Stimulated activated CD4-positive, alpha-beta T cell treated with anti-CD3 and anti-CD28 coated beads, TNF-alpha, amount 100 ng/mL, for 24 hours (primary cell): ENCODE measurements around the gene PSMB5.
A peak's percentile ranks its signal among the peaks of the same experiment; 100 is the strongest.
"Not testable (repeated sequence)": the region's sequence is repeated elsewhere in the genome, so short reads cannot be mapped to it uniquely, and the experiment has no call there.

Experiments
- DNase-seq, 3 experiments: peaks; one replicate each; pipeline ENCODE4 v3.0.0-alpha.2; 2020; ENCODE audit warnings: low read depth in 3 of 3

Gene PSMB5

DNA sequence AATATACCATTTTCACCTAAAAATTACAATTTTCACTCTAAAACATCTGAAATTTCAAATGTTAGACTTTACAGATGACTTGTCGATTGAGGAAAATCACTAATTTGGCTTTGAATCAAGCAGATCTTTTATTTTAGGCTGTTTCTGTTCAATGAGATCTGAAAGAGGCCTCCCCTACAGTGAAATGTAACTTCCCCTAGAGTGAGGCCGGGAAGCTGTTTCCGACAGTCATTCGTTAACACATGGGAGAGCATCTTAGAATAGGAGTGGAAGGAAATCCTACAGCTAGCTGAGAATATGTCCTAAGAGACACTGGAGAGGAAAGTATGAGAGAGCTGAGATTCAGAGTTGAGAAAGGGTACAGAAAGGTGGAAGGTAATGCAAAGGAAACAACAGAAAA is 19.1 kb downstream of the PSMB5 start:
- no peak for DNase-seq

DNA sequence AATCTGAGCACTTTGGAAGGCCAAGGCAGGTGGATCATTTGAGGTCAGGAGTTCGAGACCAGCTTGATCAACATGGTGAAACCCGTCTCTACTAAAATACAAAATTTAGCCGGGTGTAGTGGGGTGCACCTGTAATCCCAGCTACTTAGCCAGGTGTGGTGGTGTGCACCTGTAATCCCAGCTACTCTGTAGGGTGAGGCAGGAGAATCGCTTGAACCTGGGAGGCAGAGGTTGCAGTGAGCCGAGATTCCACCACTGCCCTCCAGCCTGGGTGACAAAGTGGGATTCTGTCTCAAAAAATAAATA is 21.0 kb downstream of the PSMB5 start:
- DNase-seq, result not testable (repeated sequence)

GRCh38 chr14:23013054-23013748 is 21.5 kb downstream of the PSMB5 start:
- no peak for DNase-seq

DNA sequence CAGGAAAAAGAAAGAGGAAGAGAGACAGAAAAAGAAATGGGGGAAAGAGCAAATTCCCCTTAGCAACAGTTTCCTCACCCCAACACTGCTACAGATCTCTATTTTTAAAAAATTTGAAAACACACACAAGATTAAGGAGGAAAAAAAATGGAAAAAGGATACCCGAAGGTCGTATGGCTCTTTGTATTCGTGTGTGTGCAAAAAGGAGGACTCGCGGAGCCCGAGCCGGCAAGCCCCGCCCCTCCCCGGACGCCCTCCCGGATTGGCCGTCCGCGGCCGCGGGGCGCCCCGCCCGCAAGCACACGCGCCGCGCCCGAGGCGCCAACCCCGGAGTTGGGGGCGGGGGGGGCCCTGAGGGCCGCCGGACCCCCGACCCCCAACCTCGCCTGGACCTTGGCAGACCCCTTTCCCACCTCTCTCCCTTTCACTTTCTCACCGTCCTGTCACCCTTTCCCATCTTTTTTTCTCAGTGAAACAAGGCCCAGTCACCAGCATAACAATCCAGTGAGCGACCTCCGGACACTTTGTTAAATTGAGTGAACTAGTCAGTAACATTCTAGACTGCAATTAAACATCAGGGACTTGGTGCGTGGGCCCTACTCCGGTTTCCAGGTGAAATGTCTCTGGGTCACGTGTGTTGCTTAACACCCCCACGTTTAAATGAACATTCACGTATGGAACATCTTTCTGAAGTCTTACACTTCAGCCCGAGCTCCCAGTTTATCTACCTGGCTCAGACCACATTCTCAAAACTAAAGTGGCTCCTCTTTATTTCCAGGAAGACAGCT is 24.6 kb downstream of the PSMB5 start, which contains the start of gene C14orf93:
C14orf93 (minus strand) TSS at position 205 of the 788 bp plus-strand sequence. CDS start 11,120 bp downstream, outside the sequence.
- DNase-seq, result peak; percentile 61 to 83 (median 64)

DNA sequence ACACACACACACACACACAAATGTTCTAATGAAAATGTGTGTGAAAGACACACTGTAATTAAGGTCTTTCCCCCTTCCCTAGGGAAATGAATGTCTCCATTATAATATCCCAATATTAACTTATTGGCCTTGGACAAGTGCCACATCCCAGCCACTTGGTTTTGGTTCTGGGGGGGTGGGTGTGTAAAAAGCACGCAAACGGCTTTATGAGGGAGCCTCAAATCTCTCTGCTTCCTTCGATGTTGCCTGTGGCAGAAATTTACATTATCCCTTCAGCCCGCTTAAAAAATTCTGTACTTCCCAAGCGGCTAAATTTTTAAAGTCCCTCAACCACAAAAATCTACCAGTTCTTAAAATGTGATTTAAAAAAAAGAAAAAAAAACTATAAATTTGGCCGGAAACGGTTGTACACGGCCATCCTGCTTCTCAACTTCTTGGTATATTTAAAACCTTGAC is 25.2 kb downstream of the PSMB5 start:
- DNase-seq, result no peak

- DNase-seq, result no peak
Observed at GRCh38 chr14:23008831-23009230, 25.9 kb downstream of the PSMB5 start.

DNA sequence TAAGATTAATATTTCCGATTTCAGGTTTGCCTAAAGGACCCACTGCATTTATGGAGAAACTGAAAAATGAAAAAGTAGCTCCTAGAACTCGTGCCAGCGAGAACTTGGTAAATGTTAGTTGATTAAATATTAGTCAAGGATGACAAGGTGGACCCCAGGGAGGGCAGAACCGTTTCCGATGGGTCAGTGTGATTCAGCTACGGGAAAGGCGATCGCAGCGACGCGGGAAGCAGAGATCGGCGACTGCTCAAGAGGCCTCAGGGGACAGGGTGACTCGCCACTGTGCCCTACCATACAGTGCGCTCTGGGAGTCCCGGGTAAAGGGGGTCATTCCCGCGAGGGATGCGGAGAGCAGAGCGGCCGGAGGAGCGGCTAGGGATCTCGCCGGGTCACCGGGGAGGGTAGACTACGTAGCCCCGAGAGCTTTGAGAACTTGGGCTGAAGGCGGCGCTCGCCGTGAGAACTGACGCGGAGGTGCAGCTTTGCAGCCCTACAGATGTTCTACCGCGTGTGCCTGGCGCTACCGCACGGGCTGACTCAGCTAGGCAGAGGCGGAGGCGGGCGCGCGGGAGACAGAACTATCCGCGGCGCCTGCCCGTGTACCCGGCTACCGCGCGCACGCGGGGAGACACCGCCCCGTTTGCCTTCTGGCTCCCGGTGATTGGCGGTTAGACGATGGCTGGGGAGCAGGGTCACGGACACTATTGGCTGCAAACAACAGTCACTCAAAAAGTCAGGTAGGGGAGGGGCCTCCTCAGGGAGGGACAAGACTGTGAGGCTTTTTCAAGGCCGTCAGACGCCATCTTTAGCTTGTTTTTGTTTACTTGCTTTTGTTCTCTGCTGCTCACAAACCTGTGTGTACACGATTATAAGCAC is 27.9 kb downstream of the PSMB5 start:
- peak; percentile 92 to 96 (median 95) for DNase-seq

- no peak for DNase-seq
Observed at GRCh38 chr14:23006188-23006534, 28.5 kb downstream of the PSMB5 start.

DNA sequence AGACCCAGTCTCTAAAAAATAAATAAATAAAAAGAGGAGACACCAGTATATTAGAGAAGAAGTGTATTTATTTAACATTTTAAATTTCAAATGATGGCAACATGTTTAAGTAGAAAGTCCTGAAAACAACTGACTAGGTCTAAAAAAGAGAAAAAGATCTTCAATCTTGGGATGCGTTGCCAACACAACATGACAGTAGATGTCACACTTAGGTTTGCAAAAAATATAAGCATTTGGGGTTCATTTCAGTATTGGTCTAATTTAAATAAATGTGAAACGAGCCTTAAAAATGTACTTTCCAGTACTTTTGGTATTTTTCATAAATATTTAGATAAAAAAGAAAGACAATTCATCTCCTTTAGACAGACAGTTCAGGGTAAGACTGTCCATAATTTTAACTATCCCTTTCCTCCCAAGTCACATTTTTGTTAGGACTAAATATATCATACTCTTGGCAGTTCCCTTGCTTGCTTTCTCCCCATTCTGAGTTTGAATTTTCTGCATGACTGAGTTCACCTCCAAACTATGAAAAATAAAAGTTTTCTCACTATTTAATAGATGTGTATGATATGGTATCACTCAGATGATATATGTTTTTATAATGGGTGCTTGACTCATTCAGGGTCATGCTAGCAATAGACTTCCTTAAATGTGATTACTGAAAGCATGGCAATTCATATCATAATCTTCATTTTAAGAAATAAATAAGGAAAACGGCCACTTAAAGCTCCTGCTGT is 29.1 kb downstream of the PSMB5 start:
- no peak for DNase-seq

DNA sequence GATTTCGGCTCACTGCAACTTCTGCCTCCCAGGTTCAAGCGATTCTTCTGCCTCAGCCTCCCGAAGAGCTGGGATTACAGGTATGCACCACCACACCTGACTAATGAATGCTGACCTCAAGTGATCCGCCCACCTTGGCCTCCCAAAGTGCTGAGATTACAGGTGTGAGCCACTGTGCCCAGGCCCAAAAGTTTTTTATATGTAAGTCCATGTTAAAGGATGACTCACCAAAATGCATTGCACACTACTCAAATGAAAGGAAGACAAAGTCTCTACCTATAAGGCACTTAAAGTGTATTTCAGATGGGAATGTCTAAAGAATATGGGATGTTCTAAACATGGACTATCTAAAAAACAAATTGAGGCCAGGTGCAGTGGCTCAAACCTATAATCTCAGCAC is 30.4 kb downstream of the PSMB5 start:
- not testable (repeated sequence) for DNase-seq

DNA sequence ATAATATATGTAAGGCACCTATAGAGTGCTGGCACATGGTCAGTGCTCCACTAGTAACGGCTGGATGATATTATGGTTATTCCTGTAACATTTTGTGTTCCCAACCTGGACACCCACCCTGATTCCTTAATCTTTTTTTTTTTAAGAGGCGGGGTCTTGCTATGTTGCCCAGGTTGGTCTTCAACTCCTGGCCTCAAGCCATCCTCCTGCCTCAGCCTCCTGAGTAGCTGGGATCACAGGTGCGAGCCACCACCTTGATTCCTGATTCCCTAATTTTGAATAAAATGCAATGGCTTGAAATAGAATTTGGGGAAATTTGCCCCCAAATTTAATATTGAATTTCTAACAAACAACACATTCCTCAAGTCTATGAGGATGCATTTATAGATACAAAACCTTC is 32.1 kb downstream of the PSMB5 start:
- DNase-seq, result no peak

DNA sequence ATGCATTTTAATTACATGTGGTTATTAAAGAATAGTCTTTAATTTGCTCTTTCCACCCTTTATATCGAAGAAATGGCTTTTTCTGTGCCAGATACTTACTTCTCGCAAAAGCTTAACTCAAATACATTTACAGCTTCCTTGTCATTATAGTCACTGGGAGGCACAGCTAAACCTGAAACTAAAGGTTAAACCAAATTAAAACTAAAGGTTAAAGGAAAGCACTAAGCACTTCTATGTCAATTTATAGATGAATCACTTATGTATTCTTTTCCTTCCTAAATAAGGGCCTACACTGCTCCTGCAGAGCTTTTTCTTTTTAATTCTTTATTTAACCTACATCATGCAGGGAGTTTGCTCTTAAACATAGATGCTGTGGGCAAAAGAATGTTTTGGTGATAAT is 33.8 kb downstream of the PSMB5 start:
- DNase-seq, result no peak

DNA sequence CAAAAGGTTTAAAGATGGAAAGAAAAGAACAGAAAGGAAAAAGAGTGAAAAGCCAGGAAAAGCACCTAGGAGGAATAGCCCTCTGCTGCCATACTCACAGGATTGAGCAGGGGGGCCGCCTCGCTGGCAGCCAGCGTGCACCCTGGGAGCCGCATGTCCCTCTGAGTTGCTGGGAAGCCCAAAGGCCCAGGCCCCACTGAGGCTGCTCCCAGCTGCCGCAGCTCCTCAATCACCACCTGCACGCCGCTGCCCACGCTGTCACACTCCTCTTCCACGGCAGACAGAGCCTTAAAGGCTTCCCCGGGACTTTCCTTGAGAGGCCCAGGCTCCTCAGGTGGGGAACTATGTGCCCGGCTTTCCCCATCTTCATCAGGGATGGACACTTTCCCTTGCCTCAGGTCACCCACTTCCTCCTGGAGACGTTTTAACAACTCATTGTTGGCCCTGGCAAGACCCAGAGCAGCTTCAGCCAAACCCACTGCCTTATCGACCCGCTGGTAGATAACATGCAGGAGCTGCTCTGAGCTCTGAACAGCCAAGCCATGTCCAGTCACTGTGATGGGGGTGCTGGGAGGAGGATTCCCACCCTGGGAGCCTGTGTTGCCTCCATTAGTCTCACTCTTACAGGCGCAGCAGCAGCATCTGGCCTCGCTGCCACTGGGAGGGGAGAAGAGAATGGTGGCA is 36.2 kb downstream of the PSMB5 start:
- DNase-seq, result no peak

DNA sequence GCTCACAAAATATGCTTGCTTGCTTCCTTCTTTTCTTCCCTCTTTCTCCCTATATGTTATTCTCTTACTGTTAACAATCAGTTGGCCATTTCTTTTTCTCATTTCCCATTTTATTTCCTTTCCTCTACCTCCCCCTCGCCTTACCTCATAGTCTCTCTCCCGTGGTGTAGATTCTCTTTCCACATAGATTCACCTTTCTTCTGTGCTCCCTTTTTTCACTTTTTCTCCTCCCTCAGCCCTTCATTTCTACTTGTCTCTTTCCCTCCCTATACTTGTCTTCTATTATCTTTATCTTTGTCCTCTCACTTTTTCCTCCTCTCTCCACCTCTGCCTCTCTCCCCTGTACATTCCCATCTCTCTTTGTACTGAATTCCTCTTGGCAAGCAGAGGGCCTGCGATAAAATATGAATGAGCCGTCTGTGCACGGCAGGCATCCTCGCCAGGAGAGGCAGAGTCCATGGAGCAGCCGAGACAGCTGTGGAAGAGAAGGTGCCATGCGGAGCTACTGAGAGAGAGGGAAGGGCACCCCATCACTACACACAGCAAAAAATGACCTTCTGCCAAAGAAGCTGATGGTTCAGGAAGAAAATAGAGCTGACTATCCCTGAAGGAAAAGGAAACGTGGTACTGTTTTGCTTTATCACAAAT is 36.9 kb downstream of the PSMB5 start:
- DNase-seq, result no peak

DNA sequence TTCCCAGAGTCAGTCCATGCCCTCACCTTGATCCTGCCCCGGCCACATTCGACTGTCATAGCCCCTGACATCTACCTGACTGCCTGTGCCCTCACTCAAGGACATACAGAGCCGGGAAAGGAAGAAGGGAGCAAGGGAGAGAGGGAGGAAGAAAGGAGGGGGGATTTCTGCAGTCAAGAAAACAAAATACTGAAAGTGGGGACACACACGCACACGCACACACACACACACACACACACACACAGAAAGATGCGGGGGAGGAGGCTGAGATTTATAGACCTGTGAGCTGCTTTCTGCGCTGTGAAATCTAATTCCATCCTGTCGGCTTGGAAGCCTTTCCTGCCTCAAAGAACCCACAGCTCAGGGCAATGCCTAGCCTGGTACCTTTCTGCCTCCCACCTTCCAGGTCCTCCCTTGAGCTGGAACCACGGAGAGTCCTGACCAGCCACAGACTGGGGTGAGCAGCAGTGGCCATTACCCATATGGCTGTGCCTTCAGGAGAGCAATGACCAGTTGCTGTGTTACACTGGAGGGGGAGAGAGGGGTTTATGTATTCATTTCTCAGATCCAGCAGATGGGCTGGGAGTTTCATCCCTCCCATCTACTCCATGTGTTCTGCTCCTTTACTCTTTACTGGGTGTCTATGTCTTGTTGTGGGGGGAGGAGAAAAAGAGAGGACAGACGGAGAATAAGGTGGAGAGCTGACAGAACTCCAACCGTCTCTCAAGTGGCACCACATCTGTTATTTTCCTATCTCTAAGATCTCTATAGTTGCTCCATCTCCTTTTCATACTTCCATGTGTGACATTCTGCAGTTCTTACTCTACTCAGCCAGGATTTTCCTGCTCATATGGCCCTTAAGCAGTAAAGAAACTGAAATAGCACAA is 37.7 kb downstream of the PSMB5 start:
- DNase-seq, result no peak

- no peak for DNase-seq
Observed at GRCh38 chr14:22995889-22996625, 38.6 kb downstream of the PSMB5 start.

DNA sequence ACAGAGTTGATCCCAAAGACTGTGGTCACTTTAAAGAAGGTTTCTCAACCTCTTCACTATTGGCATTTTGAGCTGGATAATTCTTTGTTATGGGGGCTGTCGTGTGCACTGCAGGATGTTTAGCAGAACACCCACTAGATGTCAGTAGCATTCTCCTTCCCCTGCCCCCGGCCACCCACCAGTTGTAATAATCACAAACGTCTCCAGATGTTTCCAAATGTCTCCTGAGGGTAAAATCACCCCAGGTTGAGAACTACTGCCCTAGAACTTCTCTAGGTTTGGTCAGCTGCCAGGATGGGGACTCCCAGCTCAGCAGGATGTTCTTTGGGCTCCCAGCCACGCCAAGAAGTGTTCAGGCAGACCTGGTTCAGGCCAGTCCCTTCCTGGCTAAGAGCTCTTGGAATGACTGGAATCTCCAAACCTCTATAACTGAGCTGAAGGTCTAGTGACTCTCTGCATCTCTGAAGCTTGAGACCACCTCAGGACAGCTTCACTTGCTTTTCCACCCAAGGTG is 39.9 kb downstream of the PSMB5 start:
- peak in 1 of 3 experiments; percentile 11 for DNase-seq

DNA sequence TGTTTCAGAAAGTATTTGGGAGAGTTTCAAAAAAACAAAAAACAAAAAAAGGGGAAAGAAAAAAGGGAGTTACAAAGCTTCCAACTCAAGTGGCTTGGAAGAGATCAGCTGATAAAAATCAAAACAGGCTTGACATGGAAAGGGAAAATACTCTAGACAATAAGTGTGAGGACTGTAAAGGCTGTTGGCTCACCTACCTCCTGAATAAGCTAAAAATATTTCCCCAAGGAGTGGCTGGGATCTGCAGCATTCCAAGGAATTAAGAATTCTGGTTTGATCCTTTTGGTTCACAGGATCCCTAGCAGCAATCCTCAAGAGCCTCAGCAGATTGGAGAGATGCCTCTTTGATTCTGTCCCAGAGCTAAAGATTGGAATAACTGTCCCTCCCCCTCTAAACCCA is 41.2 kb downstream of the PSMB5 start:
- DNase-seq, result no peak

GRCh38 chr14:22991852-22992251 is 42.8 kb downstream of the PSMB5 start:
- no peak for DNase-seq
